ENCODE results near the gene ARL8A.

The ARL8A gene

GRCh38 chr1:202124142-202124541, 20.4 kb downstream of the ARL8A start:
- Histone ChIP-seq H3K36me3 (ENCODE audit: control insufficient read depth, insufficient read depth, low read length) (no peaks in the 10 kb centered on the region), H3K4me3 (replicated peaks; ENCODE audit: low read depth, low read length) (no peak overlapping the region), H3K27me3 (replicated peaks; ENCODE audit: control insufficient read depth, insufficient read depth, low read length) (peaks cover 2% of the 10 kb centered on the region; the same call in 1 of the 2 replicates)
- no peak for DNase-seq (ENCODE audit: extremely low read depth, insufficient read length)
- TF ChIP-seq CTCF (IDR thresholded peaks at IDR 0.05; ENCODE audit: insufficient read depth, low read length, poor library complexity, severe bottlenecking): no peak

- peaks cover 2% of the 10 kb centered on the region; the same call in 1 of the 2 replicates for H3K27me3 ChIP-seq (replicated peaks; ENCODE audit: control insufficient read depth, insufficient read depth, low read length)
- no peak for DNase-seq (ENCODE audit: extremely low read depth, insufficient read length)
These were observed 21.2 kb downstream of the ARL8A start for GRCh38 chr1:202123336-202123813.

GRCh38 chr1:202122639-202123335, 21.8 kb downstream of the ARL8A start, which contains the start of gene GPR37L1:
TSS of gene GPR37L1 (plus strand) at chr1:202122917. CDS start at chr1:202122964, 47 bp downstream.
- H3K27me3 ChIP-seq (replicated peaks; ENCODE audit: control insufficient read depth, insufficient read depth, low read length): peaks cover 2% of the 10 kb centered on the region; the same call in 1 of the 2 replicates
- no peak for DNase-seq (ENCODE audit: extremely low read depth, insufficient read length)
- no peak within 1 kb of the TSS for H3K4me3 ChIP-seq (replicated peaks; ENCODE audit: low read depth, low read length)
- H3K36me3 ChIP-seq (ENCODE audit: control insufficient read depth, insufficient read depth, low read length): no peaks in the 10 kb centered on the region
- no peak for TF ChIP-seq CTCF (IDR thresholded peaks at IDR 0.05; ENCODE audit: insufficient read depth, low read length, poor library complexity, severe bottlenecking)

More at GRCh38 chr1:202123336-202123813, 21.2 kb downstream of the ARL8A start:
- H3K4me3 ChIP-seq (replicated peaks; ENCODE audit: low read depth, low read length): no peak overlapping the region
- TF ChIP-seq CTCF (IDR thresholded peaks at IDR 0.05; ENCODE audit: insufficient read depth, low read length, poor library complexity, severe bottlenecking): no peak
- H3K36me3 ChIP-seq (ENCODE audit: control insufficient read depth, insufficient read depth, low read length): no peaks in the 10 kb centered on the region

- no peaks in the 10 kb centered on the region for H3K36me3 ChIP-seq (ENCODE audit: control insufficient read depth, insufficient read depth, low read length)
- TF ChIP-seq CTCF (IDR thresholded peaks at IDR 0.05; ENCODE audit: insufficient read depth, low read length, poor library complexity, severe bottlenecking): no peak
- no peak for DNase-seq (ENCODE audit: extremely low read depth, insufficient read length)
- H3K4me3 ChIP-seq (replicated peaks; ENCODE audit: low read depth, low read length): no peak overlapping the region
- H3K27me3 ChIP-seq (replicated peaks; ENCODE audit: control insufficient read depth, insufficient read depth, low read length): peaks cover 2% of the 10 kb centered on the region; the same call in 1 of the 2 replicates
These were observed 23.5 kb downstream of the ARL8A start for GRCh38 chr1:202121006-202121405.

- no peak for DNase-seq (ENCODE audit: extremely low read depth, insufficient read length)
- Histone ChIP-seq H3K27me3 (replicated peaks; ENCODE audit: control insufficient read depth, insufficient read depth, low read length) (no peaks in the 10 kb centered on the region), H3K36me3 (ENCODE audit: control insufficient read depth, insufficient read depth, low read length) (no peaks in the 10 kb centered on the region), H3K4me3 (replicated peaks; ENCODE audit: low read depth, low read length) (no peak overlapping the region)
- no peak for TF ChIP-seq CTCF (IDR thresholded peaks at IDR 0.05; ENCODE audit: insufficient read depth, low read length, poor library complexity, severe bottlenecking)
These were observed 26.6 kb downstream of the ARL8A start for GRCh38 chr1:202117898-202118371.

Data from GM06990 (cell line).